Measurements from ENCODE around the gene RAE1. TPM values are rescaled to one million over a fixed set of nuclear protein-coding genes. Genes with fewer than 3 reads are reported as not detected.

The RAE1 gene
- total RNA-seq, 4 donors from 2014 or later = 24.4 to 42.7 (median 28.3) TPM

- TF ChIP-seq CTCF (IDR thresholded peaks at IDR 0.05) = no peak
- no peak for TF ChIP-seq POLR2A (IDR thresholded peaks at IDR 0.05)
- intact Hi-C loops (cut with DNase I) = loop anchor here (5.0 kb wide), 1 partner anchor 113 kb away; no protein-coding TSS in a partner anchor
- Histone ChIP-seq H3K9me3 (no peaks in the 10 kb centered on the region), H3K4me1 (peaks cover 1 to 10% (median 2%) of the 10 kb centered on the region in 3 donors), H3K4me3 (no peak overlapping the region), H3K27me3 (no peaks in the 10 kb centered on the region), H3K36me3 (peaks cover 0 to 27% (median 0%) of the 10 kb centered on the region in 3 donors), H3K27ac (no peak overlapping the region)
- no peak for DNase-seq
- WGBS, 2 donors = 92 to 100% methylated on average over 4 to 7 of the region's 8 CpGs
Measured at GRCh38 chr20:57384486-57384885, 33.4 kb downstream of the RAE1 start.

GRCh38 chr20:57384953-57385761 lies 34.1 kb downstream of the RAE1 start:
- H3K27ac ChIP-seq = no peak overlapping the region
- no peak for DNase-seq
- peaks cover 8 to 17% (median 8%) of the 10 kb centered on the region in 3 donors for H3K4me1 ChIP-seq
- TF ChIP-seq POLR2A (IDR thresholded peaks at IDR 0.05) (no peak), CTCF (IDR thresholded peaks at IDR 0.05) (no peak)
- no peak overlapping the region for H3K4me3 ChIP-seq
- H3K36me3 ChIP-seq = peaks cover 0 to 23% (median 0%) of the 10 kb centered on the region in 3 donors
- no peaks in the 10 kb centered on the region for H3K9me3 ChIP-seq
- H3K27me3 ChIP-seq = no peaks in the 10 kb centered on the region
- intact Hi-C loops (cut with DNase I) = loop anchor here (5.0 kb wide), 1 partner anchor 112 kb away; no protein-coding TSS in a partner anchor
- 82% methylated on average over 12 to 13 of the region's 29 CpGs for WGBS, 2 donors

GRCh38 chr20:57385940-57386339 lies 34.9 kb downstream of the RAE1 start:
- Histone ChIP-seq H3K4me1 (peaks cover 16 to 25% (median 16%) of the 10 kb centered on the region in 3 donors), H3K4me3 (no peak overlapping the region), H3K36me3 (peaks cover 0 to 15% (median 0%) of the 10 kb centered on the region in 3 donors), H3K27me3 (no peaks in the 10 kb centered on the region), H3K27ac (no peak overlapping the region), H3K9me3 (no peaks in the 10 kb centered on the region)
- 80 to 85% methylated on average over 5 of the region's 6 CpGs for WGBS, 2 donors
- TF ChIP-seq CTCF (IDR thresholded peaks at IDR 0.05) (no peak), POLR2A (IDR thresholded peaks at IDR 0.05) (no peak)
- intact Hi-C loops (cut with DNase I) = no loop called here
- no peak for DNase-seq

- H3K27me3 ChIP-seq = no peaks in the 10 kb centered on the region
- peaks cover 16 to 26% (median 17%) of the 10 kb centered on the region in 3 donors for H3K4me1 ChIP-seq
- peaks cover 0 to 11% (median 0%) of the 10 kb centered on the region in 3 donors for H3K36me3 ChIP-seq
- H3K4me3 ChIP-seq = no peak overlapping the region
- no peak overlapping the region for H3K27ac ChIP-seq
- no peaks in the 10 kb centered on the region for H3K9me3 ChIP-seq
- DNase-seq = no peak
- TF ChIP-seq CTCF (IDR thresholded peaks at IDR 0.05) = no peak
- TF ChIP-seq POLR2A (IDR thresholded peaks at IDR 0.05) = no peak
- WGBS, 2 donors = 91 to 98% methylated on average over 4 of the region's 4 CpGs
- intact Hi-C loops (cut with DNase I) = no loop called here
Measured at GRCh38 chr20:57386762-57387161, 35.7 kb downstream of the RAE1 start.

GRCh38 chr20:57387463-57387862 lies 36.4 kb downstream of the RAE1 start:
- TF ChIP-seq POLR2A (IDR thresholded peaks at IDR 0.05) (no peak), CTCF (IDR thresholded peaks at IDR 0.05) (no peak)
- Histone ChIP-seq H3K36me3 (peaks cover 0 to 11% (median 0%) of the 10 kb centered on the region in 3 donors), H3K9me3 (no peaks in the 10 kb centered on the region), H3K4me3 (no peak overlapping the region), H3K27me3 (no peaks in the 10 kb centered on the region), H3K27ac (no peak overlapping the region), H3K4me1 (peaks cover 17 to 32% (median 19%) of the 10 kb centered on the region in 3 donors)
- WGBS, 2 donors = 88% methylated on average over 8 of the region's 8 CpGs; no CpG with 5 or more reads in 1 of the 2 donors
- intact Hi-C loops (cut with DNase I) = no loop called here
- no peak for DNase-seq

All from esophagus squamous epithelium (tissue), 5 donors.